ENCODE results near the gene HTR3E.

DNA sequence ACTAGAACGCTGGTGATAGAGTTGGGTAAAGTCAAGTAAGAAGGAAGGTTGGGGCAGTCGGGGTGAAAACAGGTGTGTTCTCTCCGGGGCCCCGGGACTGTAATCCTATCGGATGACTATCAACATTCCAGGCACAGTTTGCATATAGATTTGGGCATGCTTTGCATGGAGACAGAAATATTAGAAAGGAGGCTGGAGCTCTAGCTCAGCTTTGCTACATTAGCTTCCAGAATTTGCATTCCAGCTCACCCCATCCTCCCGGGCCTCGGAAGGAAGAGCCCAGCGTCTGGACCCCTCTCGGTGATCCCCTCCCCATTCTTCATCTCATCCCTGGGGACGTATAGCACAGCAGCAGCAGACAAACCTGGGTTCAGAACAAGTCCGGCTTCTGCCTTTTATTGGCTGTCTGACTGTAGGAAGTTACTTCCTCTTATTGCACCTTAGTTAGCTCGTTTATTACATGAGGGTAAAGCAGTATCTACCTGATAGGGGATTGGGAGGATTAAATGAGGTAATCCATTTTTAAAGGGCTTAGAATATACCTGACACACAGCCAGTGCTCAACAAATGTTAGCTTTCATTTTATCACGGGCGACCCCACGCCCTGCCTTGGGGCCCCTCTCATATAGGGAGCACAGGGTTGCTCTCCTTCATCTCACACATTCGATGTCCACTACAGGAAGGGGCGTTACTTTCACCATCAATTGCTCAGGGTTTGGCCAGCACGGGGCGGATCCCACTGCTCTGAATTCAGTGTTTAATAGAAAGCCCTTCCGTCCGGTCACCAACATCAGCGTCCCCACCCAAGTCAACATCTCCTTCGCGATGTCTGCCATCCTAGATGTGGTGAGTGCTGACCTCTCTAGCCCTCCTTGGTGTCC is 3.2 kb downstream of the HTR3E start:
- TF ChIP-seq, protein P1, sequence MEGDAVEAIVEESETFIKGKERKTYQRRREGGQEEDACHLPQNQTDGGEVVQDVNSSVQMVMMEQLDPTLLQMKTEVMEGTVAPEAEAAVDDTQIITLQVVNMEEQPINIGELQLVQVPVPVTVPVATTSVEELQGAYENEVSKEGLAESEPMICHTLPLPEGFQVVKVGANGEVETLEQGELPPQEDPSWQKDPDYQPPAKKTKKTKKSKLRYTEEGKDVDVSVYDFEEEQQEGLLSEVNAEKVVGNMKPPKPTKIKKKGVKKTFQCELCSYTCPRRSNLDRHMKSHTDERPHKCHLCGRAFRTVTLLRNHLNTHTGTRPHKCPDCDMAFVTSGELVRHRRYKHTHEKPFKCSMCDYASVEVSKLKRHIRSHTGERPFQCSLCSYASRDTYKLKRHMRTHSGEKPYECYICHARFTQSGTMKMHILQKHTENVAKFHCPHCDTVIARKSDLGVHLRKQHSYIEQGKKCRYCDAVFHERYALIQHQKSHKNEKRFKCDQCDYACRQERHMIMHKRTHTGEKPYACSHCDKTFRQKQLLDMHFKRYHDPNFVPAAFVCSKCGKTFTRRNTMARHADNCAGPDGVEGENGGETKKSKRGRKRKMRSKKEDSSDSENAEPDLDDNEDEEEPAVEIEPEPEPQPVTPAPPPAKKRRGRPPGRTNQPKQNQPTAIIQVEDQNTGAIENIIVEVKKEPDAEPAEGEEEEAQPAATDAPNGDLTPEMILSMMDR (IDR thresholded peaks at IDR 0.05; ENCODE audit: insufficient read depth, low read length, poor library complexity, severe bottlenecking): no peak
- no peak for TF ChIP-seq EZH2phosphoT487 (conservative IDR thresholded peaks at IDR 0.05; ENCODE audit: low read length)
